HTERT RPE-1 (cell line): ENCODE results near the gene TFDP2.
"Not testable (repeated sequence)": the region's sequence is repeated elsewhere in the genome, so short reads cannot be mapped to it uniquely, and the experiment has no call there.

Experiments used
- in situ Hi-C: fragments of 300-500 bp; cut with MboI; formaldehyde crosslinking; loops from 4 replicates; pipeline ENCODE4 v1.14.3; 2020; ENCODE audit warnings: low sequenced_read_pairs

Gene TFDP2

GRCh38 chr3:142027300-142027699 lies 122.0 kb downstream of the TFDP2 start:
- in situ Hi-C loops = no loop called here

GRCh38 chr3:142026333-142026732 lies 123.0 kb downstream of the TFDP2 start:
- in situ Hi-C loops = no loop called here

GRCh38 chr3:142022381-142022780 lies 127.0 kb downstream of the TFDP2 start:
- in situ Hi-C loops = no loop called here

GRCh38 chr3:142021127-142021526 lies 128.2 kb downstream of the TFDP2 start:
- in situ Hi-C loops = no loop called here

GRCh38 chr3:142019794-142020320 lies 129.5 kb downstream of the TFDP2 start:
- in situ Hi-C loops = no loop called here

GRCh38 chr3:142013993-142014392 lies 135.4 kb downstream of the TFDP2 start:
- in situ Hi-C loops = no loop called here

GRCh38 chr3:142013326-142013980 lies 135.9 kb downstream of the TFDP2 start:
- in situ Hi-C loops = no loop called here

- in situ Hi-C loops = no loop called here
Measured at GRCh38 chr3:142009029-142009428, 140.3 kb downstream of the TFDP2 start.

- in situ Hi-C loops = no loop called here
Measured at GRCh38 chr3:142007710-142008399, 141.5 kb downstream of the TFDP2 start.

GRCh38 chr3:142004957-142005356 lies 144.4 kb downstream of the TFDP2 start:
- in situ Hi-C loops = not testable (repeated sequence)

GRCh38 chr3:142004025-142004424 lies 145.3 kb downstream of the TFDP2 start:
- in situ Hi-C loops = no loop called here

GRCh38 chr3:142003291-142003690 lies 146.1 kb downstream of the TFDP2 start:
- in situ Hi-C loops = no loop called here

GRCh38 chr3:142000325-142000870 lies 148.9 kb downstream of the TFDP2 start:
- in situ Hi-C loops = no loop called here

- in situ Hi-C loops = no loop called here
Measured at GRCh38 chr3:141998669-141999290, 150.6 kb downstream of the TFDP2 start.

GRCh38 chr3:141996437-141996836 lies 152.9 kb downstream of the TFDP2 start:
- in situ Hi-C loops = no loop called here

GRCh38 chr3:141994856-141995255 lies 154.5 kb downstream of the TFDP2 start:
- in situ Hi-C loops = no loop called here

- in situ Hi-C loops = no loop called here
Measured at GRCh38 chr3:141992512-141992911, 156.8 kb downstream of the TFDP2 start.

GRCh38 chr3:141986548-141987107 lies 162.7 kb downstream of the TFDP2 start:
- in situ Hi-C loops = no loop called here

- in situ Hi-C loops = no loop called here
Measured at GRCh38 chr3:141981084-141981483, 168.3 kb downstream of the TFDP2 start.

- in situ Hi-C loops = no loop called here
Measured at GRCh38 chr3:141979050-141979671, 170.2 kb downstream of the TFDP2 start.

GRCh38 chr3:141974777-141975176 lies 174.6 kb downstream of the TFDP2 start:
- in situ Hi-C loops = not testable (repeated sequence)
